Subcutaneous adipose tissue (tissue), 4 donors: ENCODE results near the gene CDH16. TPM values are rescaled to one million over a fixed set of nuclear protein-coding genes. Genes with fewer than 3 reads are reported as not detected.

Experiments used
- CTCF ChIP-seq: fragments of 450-650 bp; IDR thresholded peaks from one replicate; pipeline ENCODE4 v1.5.1; 2016; ENCODE audit warnings: low read depth, mild to moderate bottlenecking, control low read depth, antibody characterized with exemption, moderate library complexity
- total RNA-seq, 4 donors: library from RNA; depleted of rRNA; stranded (reverse); fragments of >200 nt; gene quantifications; one replicate each; pipeline ENCODE4 v1.1.0, GENCODE V29; 2016

Gene CDH16
- total RNA-seq, 4 donors from 2014 or later: not detected

- no peak for TF ChIP-seq CTCF
Observed at GRCh38 chr16:66917741-66918140, 944 bp downstream of the CDH16 start.

DNA sequence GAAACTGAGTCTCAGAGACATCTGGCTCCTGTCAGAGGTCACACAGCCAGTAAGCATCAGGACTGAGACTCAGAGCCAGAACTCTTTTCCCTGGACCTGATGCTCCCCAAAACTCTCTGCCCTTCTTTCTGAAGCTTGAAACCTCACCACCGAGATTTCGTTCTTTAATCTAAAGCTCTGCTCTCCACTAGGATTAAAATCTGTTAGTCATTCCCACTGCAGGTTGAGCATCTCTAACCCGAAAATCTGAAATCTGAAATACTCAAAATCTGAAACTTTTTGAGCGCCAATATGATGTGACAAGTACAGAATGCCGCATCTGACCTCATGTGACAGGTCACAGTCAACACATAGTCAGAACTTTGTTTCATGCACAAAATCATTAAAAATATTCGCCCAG, 2.2 kb downstream of the CDH16 start:
- no peak for TF ChIP-seq CTCF

- TF ChIP-seq CTCF: no peak
Observed at GRCh38 chr16:66915041-66915440, 3.6 kb downstream of the CDH16 start.

DNA sequence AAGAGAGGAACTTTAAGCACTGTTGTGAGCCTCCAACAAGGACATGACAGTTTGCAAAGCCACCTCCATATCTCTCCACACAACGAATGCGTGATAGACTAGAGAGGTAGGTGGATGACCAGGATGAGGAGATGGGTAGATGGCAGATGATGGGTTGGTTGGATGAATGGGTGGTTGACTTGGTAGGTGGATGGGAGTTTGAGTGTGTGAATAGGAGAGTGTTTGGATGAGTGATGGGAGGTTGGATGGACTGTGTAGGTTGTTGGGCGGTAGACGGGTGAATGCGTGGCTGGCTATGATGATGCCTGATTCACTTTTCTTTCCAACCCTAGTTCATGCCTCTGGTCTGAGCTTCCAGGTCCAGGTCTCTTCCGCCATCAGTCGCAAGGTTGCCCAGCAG, 4.1 kb downstream of the CDH16 start:
- no peak for TF ChIP-seq CTCF

DNA sequence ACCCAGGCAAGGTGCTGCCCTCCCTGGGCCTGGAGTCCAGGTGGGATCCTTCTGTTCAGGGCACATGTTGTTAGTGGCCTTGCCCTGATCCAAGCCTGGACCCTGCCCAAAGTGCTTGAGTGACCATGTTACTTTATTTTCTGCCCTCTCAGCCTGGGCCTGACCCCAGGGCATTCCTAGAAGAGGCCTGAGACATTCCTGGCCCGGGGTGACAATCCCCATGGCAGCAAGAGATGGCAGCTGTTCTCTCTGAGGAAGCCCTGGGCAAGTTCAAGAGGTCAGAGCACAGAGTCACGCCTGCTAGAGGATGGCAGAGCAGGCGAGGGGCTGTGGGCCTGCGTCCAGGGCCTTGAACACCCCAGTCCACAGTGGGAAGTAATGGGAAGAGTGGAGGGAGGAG, 5.0 kb downstream of the CDH16 start:
- no peak for TF ChIP-seq CTCF

GRCh38 chr16:66913081-66913480, 5.6 kb downstream of the CDH16 start:
- no peak for TF ChIP-seq CTCF

- TF ChIP-seq CTCF: no peak
Observed at GRCh38 chr16:66911801-66912200, 6.9 kb downstream of the CDH16 start.

GRCh38 chr16:66911112-66911511, 7.6 kb downstream of the CDH16 start:
- TF ChIP-seq CTCF: no peak
